Measurements from ENCODE around the gene SACS.

DNA sequence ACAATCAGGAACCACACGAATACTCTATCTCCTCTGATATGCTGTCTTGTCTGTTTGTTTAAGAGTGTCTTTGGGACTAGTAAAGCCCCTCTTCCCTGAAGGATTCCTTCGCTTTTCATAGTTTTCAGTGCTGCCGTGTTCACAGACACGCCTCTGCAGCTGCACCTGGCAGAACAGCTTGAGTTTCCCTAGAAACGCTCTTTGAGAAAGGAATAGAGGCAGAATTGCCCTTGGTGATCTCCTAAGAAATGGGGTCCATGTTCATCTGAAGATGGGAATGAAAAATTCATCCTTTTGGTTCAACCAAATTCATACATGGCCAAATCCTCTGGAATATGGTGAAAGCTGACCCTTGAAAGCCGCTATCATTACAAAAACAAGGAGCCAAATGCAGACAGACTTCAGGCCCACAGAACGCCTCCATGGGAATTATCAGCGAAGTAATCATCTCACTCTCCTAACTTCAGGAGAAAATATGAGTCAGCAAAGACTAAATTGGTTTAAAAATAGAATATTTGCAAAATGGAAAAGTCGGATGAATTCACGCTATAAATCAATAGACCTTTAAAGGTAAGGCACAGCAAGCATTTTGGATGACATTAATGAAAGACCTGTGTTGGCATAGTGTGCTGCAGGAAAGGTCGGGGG, 5.5 kb downstream of the SACS start:
- TF ChIP-seq, protein P1, sequence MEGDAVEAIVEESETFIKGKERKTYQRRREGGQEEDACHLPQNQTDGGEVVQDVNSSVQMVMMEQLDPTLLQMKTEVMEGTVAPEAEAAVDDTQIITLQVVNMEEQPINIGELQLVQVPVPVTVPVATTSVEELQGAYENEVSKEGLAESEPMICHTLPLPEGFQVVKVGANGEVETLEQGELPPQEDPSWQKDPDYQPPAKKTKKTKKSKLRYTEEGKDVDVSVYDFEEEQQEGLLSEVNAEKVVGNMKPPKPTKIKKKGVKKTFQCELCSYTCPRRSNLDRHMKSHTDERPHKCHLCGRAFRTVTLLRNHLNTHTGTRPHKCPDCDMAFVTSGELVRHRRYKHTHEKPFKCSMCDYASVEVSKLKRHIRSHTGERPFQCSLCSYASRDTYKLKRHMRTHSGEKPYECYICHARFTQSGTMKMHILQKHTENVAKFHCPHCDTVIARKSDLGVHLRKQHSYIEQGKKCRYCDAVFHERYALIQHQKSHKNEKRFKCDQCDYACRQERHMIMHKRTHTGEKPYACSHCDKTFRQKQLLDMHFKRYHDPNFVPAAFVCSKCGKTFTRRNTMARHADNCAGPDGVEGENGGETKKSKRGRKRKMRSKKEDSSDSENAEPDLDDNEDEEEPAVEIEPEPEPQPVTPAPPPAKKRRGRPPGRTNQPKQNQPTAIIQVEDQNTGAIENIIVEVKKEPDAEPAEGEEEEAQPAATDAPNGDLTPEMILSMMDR (IDR thresholded peaks at IDR 0.05), result no peak
- TF ChIP-seq POLR2AphosphoS5 (IDR thresholded peaks at IDR 0.05; ENCODE audit: low read depth, low read length), result no peak
- no peak for TF ChIP-seq TCF7L2 (IDR thresholded peaks at IDR 0.05; ENCODE audit: low read depth, low read length)
- TF ChIP-seq, protein P2, sequence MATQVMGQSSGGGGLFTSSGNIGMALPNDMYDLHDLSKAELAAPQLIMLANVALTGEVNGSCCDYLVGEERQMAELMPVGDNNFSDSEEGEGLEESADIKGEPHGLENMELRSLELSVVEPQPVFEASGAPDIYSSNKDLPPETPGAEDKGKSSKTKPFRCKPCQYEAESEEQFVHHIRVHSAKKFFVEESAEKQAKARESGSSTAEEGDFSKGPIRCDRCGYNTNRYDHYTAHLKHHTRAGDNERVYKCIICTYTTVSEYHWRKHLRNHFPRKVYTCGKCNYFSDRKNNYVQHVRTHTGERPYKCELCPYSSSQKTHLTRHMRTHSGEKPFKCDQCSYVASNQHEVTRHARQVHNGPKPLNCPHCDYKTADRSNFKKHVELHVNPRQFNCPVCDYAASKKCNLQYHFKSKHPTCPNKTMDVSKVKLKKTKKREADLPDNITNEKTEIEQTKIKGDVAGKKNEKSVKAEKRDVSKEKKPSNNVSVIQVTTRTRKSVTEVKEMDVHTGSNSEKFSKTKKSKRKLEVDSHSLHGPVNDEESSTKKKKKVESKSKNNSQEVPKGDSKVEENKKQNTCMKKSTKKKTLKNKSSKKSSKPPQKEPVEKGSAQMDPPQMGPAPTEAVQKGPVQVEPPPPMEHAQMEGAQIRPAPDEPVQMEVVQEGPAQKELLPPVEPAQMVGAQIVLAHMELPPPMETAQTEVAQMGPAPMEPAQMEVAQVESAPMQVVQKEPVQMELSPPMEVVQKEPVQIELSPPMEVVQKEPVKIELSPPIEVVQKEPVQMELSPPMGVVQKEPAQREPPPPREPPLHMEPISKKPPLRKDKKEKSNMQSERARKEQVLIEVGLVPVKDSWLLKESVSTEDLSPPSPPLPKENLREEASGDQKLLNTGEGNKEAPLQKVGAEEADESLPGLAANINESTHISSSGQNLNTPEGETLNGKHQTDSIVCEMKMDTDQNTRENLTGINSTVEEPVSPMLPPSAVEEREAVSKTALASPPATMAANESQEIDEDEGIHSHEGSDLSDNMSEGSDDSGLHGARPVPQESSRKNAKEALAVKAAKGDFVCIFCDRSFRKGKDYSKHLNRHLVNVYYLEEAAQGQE (IDR thresholded peaks at IDR 0.05; ENCODE audit: insufficient read depth in 1 of 2, low read depth in 2 of 2, low read length in 1 of 2), result no peak
- no peak for TF ChIP-seq SIN3A (IDR thresholded peaks at IDR 0.05; ENCODE audit: borderline replicate concordance, insufficient read depth, low read depth, low read length)

Data from Panc1 (cell line).